WERI-Rb-1 (cell line): ENCODE results near the gene PRXL2B.
"Not testable (repeated sequence)": the region's sequence is repeated elsewhere in the genome, so short reads cannot be mapped to it uniquely, and the experiment has no call there.

Source experiments
- DNase-seq: peaks from one replicate; pipeline ENCODE4 v3.0.0-alpha.2; 2020
- H3K27ac ChIP-seq: fragments of 250-450 bp; sonication (Bioruptor Pico); 2 replicates; pipeline ENCODE4 v1.5.1; 2020; ENCODE audit warnings: mild to moderate bottlenecking, moderate library complexity
- H3K27me3 ChIP-seq: fragments of 250-450 bp; sonication (Bioruptor Pico); 2 replicates; pipeline ENCODE4 v1.5.1; 2021; ENCODE audit warnings: mild to moderate bottlenecking, low read depth, moderate library complexity; ENCODE audit not compliant: insufficient read depth, severe bottlenecking
- H3K36me3 ChIP-seq: fragments of 250-450 bp; sonication (Bioruptor Pico); 2 replicates; pipeline ENCODE4 v1.5.1; 2020; ENCODE audit warnings: mild to moderate bottlenecking, moderate library complexity
- H3K4me3 ChIP-seq: 2 replicates; pipeline ENCODE4 v1.5.1; 2011; ENCODE audit warnings: low read depth, mild to moderate bottlenecking, control low read depth, low read length
- H3K9me3 ChIP-seq: fragments of 250-450 bp; sonication (Bioruptor Pico); 2 replicates; pipeline ENCODE4 v1.5.1; 2021; ENCODE audit warnings: mild to moderate bottlenecking, moderate library complexity; ENCODE audit not compliant: severe bottlenecking
- CTCF ChIP-seq: IDR thresholded peaks from 2 replicates; pipeline ENCODE4 v1.5.1; 2011; ENCODE audit warnings: low read depth, mild to moderate bottlenecking, control low read depth, inconsistent platforms, low read length

The PRXL2B gene

DNA sequence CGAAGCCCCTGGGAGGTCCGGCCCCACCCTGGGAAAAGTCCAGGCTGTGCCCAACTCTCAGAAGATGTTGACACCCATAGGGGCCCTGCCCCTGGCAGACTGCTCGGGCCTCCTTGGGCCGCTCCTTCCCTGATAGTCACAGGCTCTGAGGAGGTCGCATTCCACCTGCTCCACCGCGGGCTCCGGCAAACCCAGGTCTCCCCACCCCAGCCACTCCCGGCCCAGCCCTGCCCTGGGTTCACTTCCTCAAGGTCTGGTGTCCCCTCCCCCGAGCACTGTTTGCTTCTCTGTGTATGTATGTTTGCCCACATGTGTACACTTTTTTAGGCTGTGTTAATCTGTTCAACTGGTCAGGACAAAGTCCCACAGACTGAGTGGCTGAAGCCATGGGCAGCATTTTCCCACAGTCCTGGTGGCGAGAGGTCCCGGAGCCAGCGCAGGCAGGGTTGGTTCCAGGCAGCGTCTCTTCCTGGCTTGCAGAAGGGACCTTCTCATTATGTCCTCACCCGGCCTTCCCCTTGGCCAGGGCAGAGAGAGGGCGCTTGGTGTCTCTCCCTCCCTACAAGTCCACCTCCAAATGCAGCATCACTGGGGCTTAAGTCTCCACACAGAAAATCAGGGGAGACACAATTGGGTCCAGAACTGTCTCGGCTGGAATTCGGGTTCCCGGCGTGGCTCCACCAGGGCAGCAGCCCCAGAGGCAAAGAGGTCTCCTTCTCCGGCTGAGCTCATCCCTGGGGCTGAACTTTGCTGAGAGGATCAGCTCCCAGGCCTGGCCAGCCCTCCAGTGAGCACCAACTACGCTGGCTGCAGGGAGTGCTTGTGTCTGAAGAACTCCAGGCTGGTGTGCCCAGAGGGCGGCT, 10.5 kb upstream of the PRXL2B start:
- H3K4me3 ChIP-seq = no peak overlapping the region
- no peaks in the 10 kb centered on the region for H3K27me3 ChIP-seq
- H3K27ac ChIP-seq = no peak overlapping the region
- no peaks in the 10 kb centered on the region for H3K36me3 ChIP-seq
- TF ChIP-seq CTCF = no peak
- H3K9me3 ChIP-seq = peaks cover 14% of the 10 kb centered on the region
- no peak for DNase-seq

- DNase-seq, H3K27me3 ChIP-seq, H3K4me3 ChIP-seq, H3K27ac ChIP-seq, H3K36me3 ChIP-seq: not testable (repeated sequence)
- H3K9me3 ChIP-seq = peaks cover 14% of the 10 kb centered on the region
These were observed 9.0 kb upstream of the PRXL2B start for GRCh38 chr1:2577565-2578075.

- Histone ChIP-seq H3K4me3 (no peak overlapping the region), H3K36me3 (no peaks in the 10 kb centered on the region), H3K27ac (no peak overlapping the region), H3K9me3 (peaks cover 3% of the 10 kb centered on the region), H3K27me3 (no peaks in the 10 kb centered on the region)
- DNase-seq = no peak
- TF ChIP-seq CTCF = no peak
These were observed 7.8 kb upstream of the PRXL2B start for GRCh38 chr1:2578758-2579118.

- Histone ChIP-seq H3K27ac (no peak overlapping the region), H3K4me3 (no peak overlapping the region), H3K36me3 (no peaks in the 10 kb centered on the region), H3K27me3 (no peaks in the 10 kb centered on the region), H3K9me3 (no peaks in the 10 kb centered on the region)
- no peak for DNase-seq
- no peak for TF ChIP-seq CTCF
These were observed 5.9 kb upstream of the PRXL2B start for GRCh38 chr1:2580691-2581090.

GRCh38 chr1:2582391-2582790, 4.2 kb upstream of the PRXL2B start:
- Histone ChIP-seq H3K9me3 (no peaks in the 10 kb centered on the region), H3K27ac (no peak overlapping the region), H3K36me3 (no peaks in the 10 kb centered on the region), H3K27me3 (no peaks in the 10 kb centered on the region), H3K4me3 (no peak overlapping the region)
- TF ChIP-seq CTCF = no peak
- DNase-seq = no peak

DNA sequence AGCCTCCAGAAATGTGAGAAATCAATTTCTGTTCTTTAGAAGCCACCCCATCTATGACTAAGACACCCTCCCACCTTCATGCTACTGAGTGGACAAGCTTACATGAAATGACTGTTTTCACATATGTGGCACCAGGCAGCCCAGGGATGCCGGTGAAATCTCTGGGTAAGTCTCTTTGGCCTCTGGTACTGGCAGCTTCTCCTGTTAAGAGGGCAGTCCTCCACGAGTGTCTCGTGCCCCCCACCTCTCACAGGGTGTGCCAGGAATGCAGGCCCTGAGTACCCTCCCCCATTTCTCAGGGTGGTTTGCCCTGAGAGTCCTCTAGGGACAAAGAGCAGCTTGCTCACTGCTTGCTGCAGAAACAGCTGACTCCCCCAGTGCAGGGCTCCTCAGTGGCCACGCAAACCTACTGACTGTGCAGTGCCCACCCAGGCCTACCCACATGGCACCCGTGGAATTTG, 3.2 kb upstream of the PRXL2B start:
- Histone ChIP-seq H3K9me3 (no peaks in the 10 kb centered on the region), H3K27me3 (no peaks in the 10 kb centered on the region), H3K4me3 (no peak overlapping the region), H3K27ac (no peak overlapping the region), H3K36me3 (no peaks in the 10 kb centered on the region)
- no peak for DNase-seq
- TF ChIP-seq CTCF = no peak
